Kidney epithelial cell (primary cell): ENCODE measurements around the gene RASGRP1. TPM values are rescaled to one million over a fixed set of nuclear protein-coding genes. Genes with fewer than 3 reads are reported as not detected.
"Not testable (repeated sequence)": the region's sequence is repeated elsewhere in the genome, so short reads cannot be mapped to it uniquely, and the experiment has no call there.

ENCODE experiments used
- DNase-seq: peaks from one replicate; pipeline ENCODE4 v3.0.0-alpha.2; 2010; ENCODE audit warnings: low read depth
- H3K27me3 ChIP-seq: 2 replicates; pipeline ENCODE4 v1.6.0; 2011; ENCODE audit warnings: low read length; ENCODE audit not compliant: control insufficient read depth, insufficient read depth
- H3K36me3 ChIP-seq: 2 replicates; pipeline ENCODE4 v1.5.1; 2011; ENCODE audit warnings: low read length; ENCODE audit not compliant: control insufficient read depth, insufficient read depth
- H3K4me3 ChIP-seq: 2 replicates; pipeline ENCODE4 v1.5.1; 2011; ENCODE audit warnings: low read depth, mild to moderate bottlenecking, control low read depth, low read length
- CTCF ChIP-seq: IDR thresholded peaks from 2 replicates; pipeline ENCODE4 v1.5.1; 2011; ENCODE audit warnings: mild to moderate bottlenecking, moderate library complexity, low read length, control low read depth, inconsistent platforms; ENCODE audit not compliant: insufficient read depth, poor library complexity, severe bottlenecking
- total RNA-seq: library from RNA; depleted of rRNA; stranded (reverse); fragments of >200 nt; gene quantifications from 2 replicates; pipeline ENCODE4 v1.2.3, GENCODE V29; 2015

RASGRP1 gene
- total RNA-seq, 1 donor from 2014 or later: 3.1 TPM

- Histone ChIP-seq H3K27me3 (no peaks in the 10 kb centered on the region), H3K4me3 (no peak overlapping the region), H3K36me3 (no peaks in the 10 kb centered on the region)
- DNase-seq: no peak
- TF ChIP-seq CTCF: no peak
These were observed 22.6 kb upstream of the RASGRP1 start for GRCh38 chr15:38587214-38587613.

- H3K36me3 ChIP-seq, H3K4me3 ChIP-seq, H3K27me3 ChIP-seq, DNase-seq: not testable (repeated sequence)
These were observed 21.4 kb upstream of the RASGRP1 start for GRCh38 chr15:38586005-38586404.

- TF ChIP-seq CTCF: no peak
- no peaks in the 10 kb centered on the region for H3K36me3 ChIP-seq
- peaks cover 2% of the 10 kb centered on the region for H3K27me3 ChIP-seq
- no peak for DNase-seq
- no peak overlapping the region for H3K4me3 ChIP-seq
These were observed 14.0 kb upstream of the RASGRP1 start for GRCh38 chr15:38578626-38579025.

GRCh38 chr15:38577424-38577987, 12.9 kb upstream of the RASGRP1 start:
- no peaks in the 10 kb centered on the region for H3K36me3 ChIP-seq
- DNase-seq: no peak
- no peak for TF ChIP-seq CTCF
- H3K27me3 ChIP-seq: peaks cover 2% of the 10 kb centered on the region
- no peak overlapping the region for H3K4me3 ChIP-seq

GRCh38 chr15:38576837-38577236, 12.2 kb upstream of the RASGRP1 start:
- Histone ChIP-seq H3K27me3 (peaks cover 2% of the 10 kb centered on the region), H3K36me3 (no peaks in the 10 kb centered on the region), H3K4me3 (no peak overlapping the region)
- TF ChIP-seq CTCF: no peak
- no peak for DNase-seq

GRCh38 chr15:38576261-38576660, 11.6 kb upstream of the RASGRP1 start:
- DNase-seq: no peak
- no peak overlapping the region for H3K4me3 ChIP-seq
- no peak for TF ChIP-seq CTCF
- peaks cover 2% of the 10 kb centered on the region for H3K27me3 ChIP-seq
- H3K36me3 ChIP-seq: no peaks in the 10 kb centered on the region

- Histone ChIP-seq H3K27me3 (peaks cover 9% of the 10 kb centered on the region), H3K4me3 (no peak overlapping the region)
- no peak for DNase-seq
These were observed 665 bp upstream of the RASGRP1 start for GRCh38 chr15:38565287-38565670.

More at GRCh38 chr15:38565287-38565670, 665 bp upstream of the RASGRP1 start:
- TF ChIP-seq CTCF: no peak
- no peaks in the 10 kb centered on the region for H3K36me3 ChIP-seq
